Measurements from ENCODE around the gene BDKRB1.

GRCh38 chr14:96237641-96238040 lies 18.4 kb upstream of the BDKRB1 start:
- TF ChIP-seq, protein P1, sequence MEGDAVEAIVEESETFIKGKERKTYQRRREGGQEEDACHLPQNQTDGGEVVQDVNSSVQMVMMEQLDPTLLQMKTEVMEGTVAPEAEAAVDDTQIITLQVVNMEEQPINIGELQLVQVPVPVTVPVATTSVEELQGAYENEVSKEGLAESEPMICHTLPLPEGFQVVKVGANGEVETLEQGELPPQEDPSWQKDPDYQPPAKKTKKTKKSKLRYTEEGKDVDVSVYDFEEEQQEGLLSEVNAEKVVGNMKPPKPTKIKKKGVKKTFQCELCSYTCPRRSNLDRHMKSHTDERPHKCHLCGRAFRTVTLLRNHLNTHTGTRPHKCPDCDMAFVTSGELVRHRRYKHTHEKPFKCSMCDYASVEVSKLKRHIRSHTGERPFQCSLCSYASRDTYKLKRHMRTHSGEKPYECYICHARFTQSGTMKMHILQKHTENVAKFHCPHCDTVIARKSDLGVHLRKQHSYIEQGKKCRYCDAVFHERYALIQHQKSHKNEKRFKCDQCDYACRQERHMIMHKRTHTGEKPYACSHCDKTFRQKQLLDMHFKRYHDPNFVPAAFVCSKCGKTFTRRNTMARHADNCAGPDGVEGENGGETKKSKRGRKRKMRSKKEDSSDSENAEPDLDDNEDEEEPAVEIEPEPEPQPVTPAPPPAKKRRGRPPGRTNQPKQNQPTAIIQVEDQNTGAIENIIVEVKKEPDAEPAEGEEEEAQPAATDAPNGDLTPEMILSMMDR (IDR thresholded peaks at IDR 0.05; ENCODE audit: insufficient read depth, low read length, poor library complexity, severe bottlenecking): no peak
- no peak for TF ChIP-seq EZH2phosphoT487 (conservative IDR thresholded peaks at IDR 0.05; ENCODE audit: low read length)
